T-helper 1 cell (primary cell): ENCODE data around the gene CDHR3.
A peak's percentile ranks its signal among the peaks of the same experiment; 100 is the strongest.

Experiments
- DNase-seq, 5 donors: peaks; one replicate each; pipeline ENCODE4 v3.0.0-alpha.2; 2012 to 2020

The CDHR3 gene

GRCh38 chr7:106068986-106069385 lies 105.9 kb downstream of the CDHR3 start:
- no peak for DNase-seq

- no peak for DNase-seq
These were observed 106.6 kb downstream of the CDHR3 start for GRCh38 chr7:106069471-106070200.

GRCh38 chr7:106070201-106070551 lies 107.1 kb downstream of the CDHR3 start:
- DNase-seq, result no peak

GRCh38 chr7:106070567-106071254 lies 107.6 kb downstream of the CDHR3 start:
- no peak for DNase-seq

- DNase-seq, result peak in 2 of 5 donors; percentile 15 to 93
These were observed 108.4 kb downstream of the CDHR3 start for GRCh38 chr7:106071356-106071998.

- DNase-seq, result no peak
These were observed 109.1 kb downstream of the CDHR3 start for GRCh38 chr7:106071999-106072714.

GRCh38 chr7:106072715-106073091 lies 109.6 kb downstream of the CDHR3 start:
- no peak for DNase-seq

GRCh38 chr7:106073701-106074100 lies 110.6 kb downstream of the CDHR3 start:
- DNase-seq, result no peak

- DNase-seq, result no peak
These were observed 111.2 kb downstream of the CDHR3 start for GRCh38 chr7:106074257-106074656.

GRCh38 chr7:106075937-106076336 lies 112.9 kb downstream of the CDHR3 start:
- no peak for DNase-seq

GRCh38 chr7:106076537-106076936 lies 113.5 kb downstream of the CDHR3 start:
- DNase-seq, result no peak

- DNase-seq, result no peak
These were observed 117.4 kb downstream of the CDHR3 start for GRCh38 chr7:106080300-106080987.

- DNase-seq, result no peak
These were observed 119.2 kb downstream of the CDHR3 start for GRCh38 chr7:106082087-106082854.
